Raji (cell line): ENCODE measurements around the gene ZC3H14.

Experiments used
- POLR2A ChIP-seq: IDR thresholded peaks from 2 replicates; pipeline ENCODE4 v1.6.1; 2011; ENCODE audit warnings: low read depth, low read length, control low read depth; ENCODE audit not compliant: insufficient read depth

Gene ZC3H14

DNA sequence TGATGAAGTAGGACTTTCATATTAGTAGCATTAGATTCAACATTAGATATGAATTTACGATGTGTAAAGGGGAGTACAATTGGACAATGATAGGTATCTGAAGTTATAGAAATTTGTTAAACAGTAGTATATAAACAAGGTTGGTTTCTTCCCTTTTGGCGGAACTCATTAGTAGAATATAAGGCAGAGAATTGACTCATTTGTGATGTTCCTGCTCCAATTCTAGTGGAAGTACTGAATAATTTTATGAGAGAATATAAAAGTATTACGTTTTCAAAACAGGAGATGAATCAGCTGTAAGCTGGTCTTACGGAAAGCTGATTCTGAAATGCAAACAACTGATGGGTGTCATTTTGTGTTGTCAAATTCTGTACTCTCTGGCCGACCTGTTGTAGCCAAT lies 13.4 kb downstream of the ZC3H14 start:
- no peak for TF ChIP-seq POLR2A

GRCh38 chr14:88584451-88584850 lies 21.6 kb downstream of the ZC3H14 start:
- no peak for TF ChIP-seq POLR2A

DNA sequence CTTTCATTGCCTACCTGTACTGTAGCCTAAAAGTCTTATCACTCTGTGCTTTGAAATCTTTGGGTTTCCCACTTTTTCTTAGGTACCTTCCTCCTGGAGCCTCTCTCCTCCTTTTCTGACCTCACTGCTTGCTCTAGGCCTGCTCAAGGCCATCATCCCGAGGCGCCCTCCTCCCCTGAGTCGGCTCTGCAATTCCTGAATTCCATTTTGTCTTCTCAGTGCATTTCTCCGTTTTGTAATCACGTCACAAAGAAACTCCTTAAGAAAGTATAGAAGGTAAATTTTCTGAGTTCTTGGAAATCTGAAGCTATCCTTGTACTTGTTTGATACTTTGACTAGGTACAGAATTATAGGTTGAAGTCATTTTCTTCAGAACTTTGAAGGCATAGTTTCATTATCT lies 25.2 kb downstream of the ZC3H14 start:
- no peak for TF ChIP-seq POLR2A

- no peak for TF ChIP-seq POLR2A
Measured at GRCh38 chr14:88590173-88590572, 27.3 kb downstream of the ZC3H14 start.

- TF ChIP-seq POLR2A, result no peak
Measured at GRCh38 chr14:88592031-88592430, 29.2 kb downstream of the ZC3H14 start.

DNA sequence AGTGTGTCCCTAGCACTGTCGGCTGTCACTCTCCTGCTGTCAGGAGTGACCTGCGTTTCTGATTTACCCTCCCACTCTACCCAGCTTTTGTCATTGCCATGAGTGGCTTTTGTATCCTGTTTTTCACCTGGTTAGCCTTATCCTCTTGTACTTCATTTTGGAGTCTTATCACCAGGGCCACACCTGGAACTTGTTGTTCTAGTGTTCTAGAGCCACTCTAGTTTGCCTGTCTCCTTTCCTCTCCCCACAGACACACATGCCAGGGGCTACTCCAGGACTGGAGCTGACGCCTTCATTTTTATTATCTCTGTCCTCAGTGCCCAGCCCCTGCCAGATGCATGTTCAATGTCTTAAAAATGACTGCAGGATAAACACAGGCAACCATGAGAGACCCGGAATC lies 34.2 kb downstream of the ZC3H14 start:
- no peak for TF ChIP-seq POLR2A

GRCh38 chr14:88597601-88598000 lies 34.8 kb downstream of the ZC3H14 start:
- no peak for TF ChIP-seq POLR2A

DNA sequence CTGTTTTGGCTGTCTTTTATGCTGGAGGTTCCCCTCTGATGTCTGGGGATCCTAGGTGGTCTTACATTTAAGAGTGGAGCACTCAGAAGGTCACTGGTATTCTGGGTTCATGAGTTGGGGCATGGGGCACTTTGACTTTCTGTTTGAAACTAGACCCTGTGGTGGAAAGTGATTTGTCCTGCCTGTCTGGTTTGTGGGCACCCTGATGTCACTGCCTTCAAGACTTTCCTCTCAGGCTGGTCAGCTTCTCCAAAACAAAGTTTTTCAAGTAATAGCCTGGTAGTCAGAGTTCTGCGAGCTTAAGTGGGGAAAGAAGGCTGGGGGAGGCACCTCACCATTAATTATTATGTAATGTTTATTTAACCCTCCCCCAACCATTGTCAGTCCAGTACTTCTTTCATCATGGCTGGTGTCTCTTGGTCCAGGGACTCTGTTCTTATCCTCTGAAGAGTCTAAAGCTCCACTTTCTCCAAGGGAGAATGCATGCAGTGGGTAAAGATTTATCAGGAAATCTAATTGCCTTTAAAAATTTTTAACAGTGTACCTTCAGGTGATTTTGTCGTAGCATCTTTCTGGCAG lies 35.3 kb downstream of the ZC3H14 start:
- TF ChIP-seq POLR2A, result no peak

- TF ChIP-seq POLR2A, result no peak
Measured at GRCh38 chr14:88599326-88599725, 36.5 kb downstream of the ZC3H14 start.

DNA sequence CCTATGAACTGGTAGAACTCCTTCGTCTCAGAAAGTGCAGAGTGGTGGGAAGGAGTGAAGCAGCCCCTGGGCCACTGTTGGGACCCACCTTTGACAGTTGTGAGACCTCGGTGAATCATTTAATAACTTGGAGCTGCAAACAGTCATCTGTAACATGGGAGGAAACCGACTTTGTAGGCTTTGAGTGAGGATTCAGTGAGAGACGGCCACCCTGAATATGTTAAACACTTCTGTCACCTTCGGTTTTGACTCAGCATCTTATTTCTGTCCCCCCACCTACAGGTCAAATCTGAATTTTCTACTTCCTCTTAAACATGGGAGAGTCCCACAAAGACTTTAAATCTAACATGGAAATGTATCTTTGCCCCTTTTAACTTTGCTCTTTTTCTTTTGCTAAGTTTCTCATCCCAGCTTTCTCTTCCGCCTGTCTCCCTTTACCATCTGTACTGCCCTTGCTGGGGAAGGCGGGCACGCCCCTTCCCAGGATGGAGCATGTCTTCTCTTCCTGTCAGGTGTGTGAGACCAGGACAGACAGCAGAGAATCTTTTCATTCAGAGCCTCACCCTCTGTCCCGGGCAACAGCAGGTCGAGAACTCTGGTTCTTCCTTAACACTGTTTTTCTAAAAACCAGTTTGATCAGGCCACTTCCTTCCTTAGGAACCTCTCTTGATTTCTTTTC lies 37.1 kb downstream of the ZC3H14 start:
- no peak for TF ChIP-seq POLR2A

DNA sequence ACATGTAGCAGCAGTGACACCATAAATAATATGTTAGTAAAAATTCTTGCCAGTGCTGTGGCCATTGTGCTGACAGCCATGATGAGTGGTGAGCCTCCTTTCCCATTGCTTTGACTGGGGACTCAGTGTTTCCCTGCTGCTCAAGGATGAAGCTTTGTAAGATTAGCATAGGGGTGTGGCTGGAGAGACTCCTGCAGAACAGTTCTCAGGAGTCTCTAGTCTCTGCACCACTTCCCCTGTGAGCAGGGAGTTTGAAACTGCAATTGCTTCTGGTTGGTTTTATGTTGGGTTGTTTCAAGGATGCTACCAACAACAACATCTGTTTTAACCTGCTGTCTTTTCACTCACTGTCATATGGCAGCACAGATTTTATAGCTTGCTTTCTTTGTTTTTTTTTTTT lies 41.4 kb downstream of the ZC3H14 start:
- TF ChIP-seq POLR2A, result no peak

- TF ChIP-seq POLR2A, result no peak
Measured at GRCh38 chr14:88605594-88605993, 42.8 kb downstream of the ZC3H14 start.

- TF ChIP-seq POLR2A, result no peak
Measured at GRCh38 chr14:88607829-88608228, 45.0 kb downstream of the ZC3H14 start.

- no peak for TF ChIP-seq POLR2A
Measured at GRCh38 chr14:88611878-88612277, 49.0 kb downstream of the ZC3H14 start.

GRCh38 chr14:88612981-88613380 lies 50.1 kb downstream of the ZC3H14 start:
- no peak for TF ChIP-seq POLR2A

GRCh38 chr14:88613552-88614010 lies 50.7 kb downstream of the ZC3H14 start:
- no peak for TF ChIP-seq POLR2A
